IPS-15b (cell line): ENCODE measurements around the gene ARL6IP4.

Experiments used
- H3K27me3 ChIP-seq: one replicate; pipeline ENCODE4 v1.6.1; 2013; ENCODE audit warnings: low read length; ENCODE audit not compliant: control insufficient read depth, insufficient read depth
- H3K36me3 ChIP-seq: one replicate; pipeline ENCODE4 v1.6.1; 2013; ENCODE audit warnings: low read length; ENCODE audit not compliant: control insufficient read depth, insufficient read depth
- H3K4me1 ChIP-seq: one replicate; pipeline ENCODE4 v1.6.1; 2013; ENCODE audit warnings: mild to moderate bottlenecking, low read length; ENCODE audit not compliant: control insufficient read depth, insufficient read depth
- H3K4me3 ChIP-seq: one replicate; pipeline ENCODE4 v1.5.1; 2013; ENCODE audit warnings: low read depth, low read length
- H3K9ac ChIP-seq: one replicate; pipeline ENCODE4 v1.6.1; 2013; ENCODE audit warnings: low read depth, mild to moderate bottlenecking, low read length
- H3K9me3 ChIP-seq: one replicate; pipeline ENCODE4 v1.6.1; 2013; ENCODE audit warnings: mild to moderate bottlenecking, low read length; ENCODE audit not compliant: control insufficient read depth, insufficient read depth

The ARL6IP4 gene

GRCh38 chr12:122997343-122998250, 17.1 kb downstream of the ARL6IP4 start:
- Histone ChIP-seq H3K27me3 (no peaks in the 10 kb centered on the region), H3K4me1 (no peaks in the 10 kb centered on the region), H3K9me3 (no peaks in the 10 kb centered on the region), H3K4me3 (no peak overlapping the region), H3K36me3 (no peaks in the 10 kb centered on the region), H3K9ac (no peak overlapping the region)

- Histone ChIP-seq H3K4me1 (no peaks in the 10 kb centered on the region), H3K9me3 (no peaks in the 10 kb centered on the region), H3K27me3 (no peaks in the 10 kb centered on the region), H3K9ac (no peak overlapping the region), H3K36me3 (no peaks in the 10 kb centered on the region), H3K4me3 (no peak overlapping the region)
Measured at GRCh38 chr12:122998316-122998715, 17.8 kb downstream of the ARL6IP4 start.

DNA sequence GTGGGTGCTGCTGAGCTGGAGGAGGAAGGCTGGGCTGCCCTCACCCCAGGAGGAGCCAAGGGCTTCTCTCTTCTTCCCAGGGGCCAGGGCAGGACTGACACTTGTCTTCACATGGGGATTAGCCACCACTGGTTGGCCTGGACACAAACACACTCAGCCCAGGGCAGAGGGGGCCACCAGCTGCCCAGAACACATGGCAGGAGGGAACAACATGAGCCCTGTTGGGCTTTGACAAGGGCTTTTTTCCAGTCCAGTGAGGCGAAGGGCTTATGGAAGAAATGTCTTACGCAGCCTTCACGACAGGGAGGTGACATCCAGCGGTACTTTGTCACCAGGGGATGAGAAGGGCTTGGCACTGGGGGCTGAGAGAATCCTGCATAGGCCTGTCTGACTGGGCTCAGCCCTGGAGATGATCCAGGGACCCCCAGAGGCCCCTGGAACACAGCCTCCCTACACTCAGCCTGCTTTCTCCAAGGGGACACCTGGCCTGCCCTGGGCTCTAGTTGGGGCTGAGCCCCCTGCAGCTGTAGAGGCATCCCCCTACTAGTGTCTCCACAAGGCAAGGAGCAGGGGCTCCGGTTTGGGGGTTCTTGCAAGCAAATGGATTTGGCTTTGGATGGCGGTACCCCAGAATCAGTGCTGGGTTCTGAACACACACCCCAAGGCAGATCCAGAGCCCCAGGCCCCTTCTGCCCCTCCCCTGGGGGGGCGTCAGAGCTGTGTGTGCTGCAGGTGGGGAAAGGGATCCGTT, 18.9 kb downstream of the ARL6IP4 start:
- no peak overlapping the region for H3K4me3 ChIP-seq
- H3K4me1 ChIP-seq: no peaks in the 10 kb centered on the region
- H3K27me3 ChIP-seq: no peaks in the 10 kb centered on the region
- H3K9me3 ChIP-seq: no peaks in the 10 kb centered on the region
- no peak overlapping the region for H3K9ac ChIP-seq
- no peaks in the 10 kb centered on the region for H3K36me3 ChIP-seq

DNA sequence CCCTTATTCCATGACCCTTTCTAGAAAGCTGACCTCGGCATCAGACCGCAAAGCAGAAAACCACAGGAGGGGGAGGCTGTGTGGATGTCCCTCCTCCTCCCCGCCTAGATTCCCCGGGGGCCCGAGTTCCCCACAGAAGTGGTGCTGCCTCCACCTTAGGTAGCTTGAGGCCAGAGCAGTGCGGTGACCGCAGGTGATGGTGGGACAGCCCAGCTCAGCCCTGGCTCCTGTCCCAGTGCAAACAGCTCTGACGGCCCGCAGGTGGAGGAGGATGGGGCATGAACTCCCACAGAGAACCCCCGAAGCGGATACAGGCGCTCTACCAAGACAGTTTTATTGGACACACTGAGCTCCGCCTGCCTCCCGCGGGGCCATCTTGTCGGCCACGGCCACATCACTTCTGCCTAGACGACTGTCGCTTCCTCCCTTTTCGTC, 19.5 kb downstream of the ARL6IP4 start:
- H3K4me3 ChIP-seq: no peak overlapping the region

DNA sequence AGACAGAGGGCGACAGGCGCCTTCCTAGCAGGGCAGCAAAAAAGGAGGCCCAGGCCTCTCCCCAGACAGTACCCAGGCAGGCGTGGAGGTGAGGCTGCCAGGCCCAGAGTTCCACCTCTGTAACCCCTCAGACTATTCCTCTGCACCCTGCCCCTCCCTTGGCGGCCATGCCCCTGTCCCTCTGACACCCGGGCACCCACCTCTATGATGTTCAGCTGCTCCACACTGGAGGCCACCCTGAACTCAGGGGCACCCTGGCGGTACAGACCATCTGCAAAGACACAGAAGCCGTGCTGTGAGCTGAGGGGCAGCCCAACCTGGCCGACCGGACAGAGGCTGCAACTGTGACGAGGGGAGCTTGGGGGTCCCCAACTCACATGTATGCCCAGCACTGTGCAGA, 20.1 kb downstream of the ARL6IP4 start:
- Histone ChIP-seq H3K9ac (no peak overlapping the region), H3K36me3 (no peaks in the 10 kb centered on the region), H3K4me1 (no peaks in the 10 kb centered on the region), H3K27me3 (no peaks in the 10 kb centered on the region), H3K9me3 (no peaks in the 10 kb centered on the region), H3K4me3 (no peak overlapping the region)

More for the DNA sequence above, 19.5 kb downstream of the ARL6IP4 start:
- H3K9me3 ChIP-seq: no peaks in the 10 kb centered on the region
- no peaks in the 10 kb centered on the region for H3K27me3 ChIP-seq
- H3K36me3 ChIP-seq: no peaks in the 10 kb centered on the region
- H3K4me1 ChIP-seq: no peaks in the 10 kb centered on the region
- no peak overlapping the region for H3K9ac ChIP-seq

GRCh38 chr12:123001464-123001863, 21.0 kb downstream of the ARL6IP4 start:
- no peak overlapping the region for H3K9ac ChIP-seq

DNA sequence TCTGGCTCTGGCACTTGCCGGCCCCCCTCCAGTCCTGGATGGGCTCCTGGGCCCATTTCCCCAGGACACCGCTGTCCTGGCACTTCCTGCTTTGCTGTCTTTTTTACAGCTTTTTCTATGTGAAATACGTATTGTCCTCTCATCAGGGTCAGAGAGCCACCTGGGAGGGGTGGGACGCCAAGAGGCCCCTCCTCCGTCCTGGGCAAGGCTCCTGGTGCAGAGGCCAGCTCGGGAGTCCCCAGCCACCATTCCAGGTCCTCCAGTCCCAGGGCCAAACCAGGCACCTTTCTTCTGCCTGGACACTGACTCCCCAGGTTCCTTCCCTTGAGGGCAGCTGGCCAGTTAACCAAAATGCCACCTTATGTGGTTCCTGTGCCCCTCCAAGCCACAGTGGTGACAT, 22.8 kb downstream of the ARL6IP4 start:
- no peaks in the 10 kb centered on the region for H3K4me1 ChIP-seq
- H3K4me3 ChIP-seq: no peak overlapping the region
- no peaks in the 10 kb centered on the region for H3K9me3 ChIP-seq
- H3K36me3 ChIP-seq: no peaks in the 10 kb centered on the region
- no peaks in the 10 kb centered on the region for H3K27me3 ChIP-seq
- H3K9ac ChIP-seq: no peak overlapping the region

More at GRCh38 chr12:123001464-123001863, 21.0 kb downstream of the ARL6IP4 start:
- Histone ChIP-seq H3K27me3 (no peaks in the 10 kb centered on the region), H3K4me3 (no peak overlapping the region), H3K36me3 (no peaks in the 10 kb centered on the region), H3K4me1 (no peaks in the 10 kb centered on the region), H3K9me3 (no peaks in the 10 kb centered on the region)

DNA sequence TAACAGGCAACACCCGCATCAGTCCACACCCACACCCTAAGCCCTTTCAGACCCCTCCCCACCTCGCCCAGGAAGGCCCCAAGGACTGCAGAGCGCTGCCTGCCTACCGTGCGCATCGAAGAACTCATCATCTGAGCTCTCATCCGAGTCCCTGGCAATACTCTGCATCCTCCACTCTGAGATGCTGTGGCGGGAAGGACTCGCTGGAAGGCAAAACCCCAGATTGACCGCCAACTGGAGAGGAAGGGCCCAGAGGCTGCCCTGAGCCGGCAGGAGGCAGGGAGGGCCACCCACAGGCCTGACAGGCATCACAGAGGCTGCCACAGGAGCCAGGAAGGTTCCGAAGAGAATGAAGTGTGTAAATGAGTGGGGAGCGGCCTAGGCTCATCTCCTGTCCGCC, 23.8 kb downstream of the ARL6IP4 start:
- Histone ChIP-seq H3K36me3 (no peaks in the 10 kb centered on the region), H3K27me3 (no peaks in the 10 kb centered on the region)

DNA sequence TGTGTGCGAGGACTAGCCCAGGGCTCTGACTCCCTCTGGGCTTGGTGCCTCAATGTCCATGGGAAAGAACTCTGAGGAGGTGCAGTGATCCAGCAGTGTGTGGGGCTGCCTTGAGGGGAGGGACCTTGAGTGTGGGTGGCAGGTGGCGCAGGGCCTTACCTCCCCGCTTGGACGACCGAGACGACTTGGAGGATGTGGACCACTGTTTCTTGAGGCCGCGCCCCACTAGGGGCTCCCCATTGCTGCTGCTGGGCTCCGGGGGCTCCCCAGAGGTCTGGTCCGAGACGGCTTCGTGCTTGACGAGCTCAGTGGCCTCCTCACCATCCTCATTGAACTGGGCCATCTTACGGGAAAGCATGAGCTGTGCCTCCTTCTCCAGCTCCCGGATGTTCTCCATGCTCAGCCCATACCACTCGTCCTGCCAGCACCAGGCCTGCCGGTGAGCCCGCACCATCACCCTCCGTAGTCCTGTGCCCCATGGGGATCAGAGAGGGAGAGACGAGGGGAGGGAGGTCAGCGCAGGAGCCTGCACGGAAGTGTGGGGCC, 24.7 kb downstream of the ARL6IP4 start:
- Histone ChIP-seq H3K9ac (no peak overlapping the region), H3K4me1 (no peaks in the 10 kb centered on the region), H3K27me3 (no peaks in the 10 kb centered on the region), H3K36me3 (no peaks in the 10 kb centered on the region), H3K4me3 (no peak overlapping the region), H3K9me3 (no peaks in the 10 kb centered on the region)

More for the DNA sequence above, 23.8 kb downstream of the ARL6IP4 start:
- H3K4me3 ChIP-seq: no peak overlapping the region
- H3K9ac ChIP-seq: no peak overlapping the region
- no peaks in the 10 kb centered on the region for H3K9me3 ChIP-seq
- no peaks in the 10 kb centered on the region for H3K4me1 ChIP-seq

- H3K4me3 ChIP-seq: no peak overlapping the region
- no peaks in the 10 kb centered on the region for H3K27me3 ChIP-seq
- H3K9ac ChIP-seq: no peak overlapping the region
- H3K36me3 ChIP-seq: no peaks in the 10 kb centered on the region
- no peaks in the 10 kb centered on the region for H3K4me1 ChIP-seq
- H3K9me3 ChIP-seq: no peaks in the 10 kb centered on the region
Measured at GRCh38 chr12:123006977-123007376, 26.5 kb downstream of the ARL6IP4 start.

- Histone ChIP-seq H3K9me3 (no peaks in the 10 kb centered on the region), H3K4me1 (no peaks in the 10 kb centered on the region), H3K9ac (no peak overlapping the region), H3K27me3 (no peaks in the 10 kb centered on the region), H3K4me3 (no peak overlapping the region), H3K36me3 (no peaks in the 10 kb centered on the region)
Measured at GRCh38 chr12:123010110-123010509, 29.6 kb downstream of the ARL6IP4 start.
